ENCODE measurements around the gene PCDHGA12. TPM values are rescaled to one million over a fixed set of nuclear protein-coding genes. Genes with fewer than 3 reads are reported as not detected.
"Not testable (repeated sequence)": the region's sequence is repeated elsewhere in the genome, so short reads cannot be mapped to it uniquely, and the experiment has no call there.

Gene PCDHGA12
- total RNA-seq, 1 donor from 2014 or later, result 2.9 TPM

DNA sequence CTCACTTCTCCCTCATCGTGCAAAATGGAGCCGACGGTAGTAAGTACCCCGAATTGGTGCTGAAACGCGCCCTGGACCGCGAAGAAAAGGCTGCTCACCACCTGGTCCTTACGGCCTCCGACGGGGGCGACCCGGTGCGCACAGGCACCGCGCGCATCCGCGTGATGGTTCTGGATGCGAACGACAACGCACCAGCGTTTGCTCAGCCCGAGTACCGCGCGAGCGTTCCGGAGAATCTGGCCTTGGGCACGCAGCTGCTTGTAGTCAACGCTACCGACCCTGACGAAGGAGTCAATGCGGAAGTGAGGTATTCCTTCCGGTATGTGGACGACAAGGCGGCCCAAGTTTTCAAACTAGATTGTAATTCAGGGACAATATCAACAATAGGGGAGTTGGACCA, 979 bp downstream of the PCDHGA12 start:
- peak overlapping the region; percentile 77 for H3K27ac Mint-ChIP-seq
- peaks cover 51% of the 10 kb centered on the region for H3K9me3 Mint-ChIP-seq (ENCODE audit: low read depth)
- H3K4me1 Mint-ChIP-seq (ENCODE audit: low read depth), result no peaks in the 10 kb centered on the region
- no peak for TF ChIP-seq CTCF (IDR thresholded peaks at IDR 0.05; ENCODE audit: unreplicated experiment)
- peaks cover 59% of the 10 kb centered on the region for H3K36me3 Mint-ChIP-seq (ENCODE audit: insufficient read depth)
- no peaks in the 10 kb centered on the region for H3K27me3 Mint-ChIP-seq
- no peak overlapping the region for H3K4me3 Mint-ChIP-seq (ENCODE audit: low read depth)
- DNase-seq (ENCODE audit: low spot score, unreplicated experiment), result no peak

- not testable (repeated sequence) for DNase-seq (ENCODE audit: low spot score, unreplicated experiment); H3K4me1 Mint-ChIP-seq (ENCODE audit: low read depth); H3K4me3 Mint-ChIP-seq (ENCODE audit: low read depth); H3K27me3 Mint-ChIP-seq
- peak overlapping the region; percentile 77 for H3K27ac Mint-ChIP-seq
- H3K36me3 Mint-ChIP-seq (ENCODE audit: insufficient read depth), result peaks cover 53% of the 10 kb centered on the region
- peaks cover 51% of the 10 kb centered on the region for H3K9me3 Mint-ChIP-seq (ENCODE audit: low read depth)
Observed at GRCh38 chr5:141432308-141432707, 2.0 kb downstream of the PCDHGA12 start.

DNA sequence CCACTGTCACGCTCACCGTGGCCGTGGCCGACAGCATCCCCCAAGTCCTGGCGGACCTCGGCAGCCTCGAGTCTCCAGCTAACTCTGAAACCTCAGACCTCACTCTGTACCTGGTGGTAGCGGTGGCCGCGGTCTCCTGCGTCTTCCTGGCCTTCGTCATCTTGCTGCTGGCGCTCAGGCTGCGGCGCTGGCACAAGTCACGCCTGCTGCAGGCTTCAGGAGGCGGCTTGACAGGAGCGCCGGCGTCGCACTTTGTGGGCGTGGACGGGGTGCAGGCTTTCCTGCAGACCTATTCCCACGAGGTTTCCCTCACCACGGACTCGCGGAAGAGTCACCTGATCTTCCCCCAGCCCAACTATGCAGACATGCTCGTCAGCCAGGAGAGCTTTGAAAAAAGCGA, 2.4 kb downstream of the PCDHGA12 start:
- H3K4me1 Mint-ChIP-seq (ENCODE audit: low read depth); H3K27me3 Mint-ChIP-seq; H3K27ac Mint-ChIP-seq; H3K4me3 Mint-ChIP-seq (ENCODE audit: low read depth); DNase-seq (ENCODE audit: low spot score, unreplicated experiment): not testable (repeated sequence)
- Mint-ChIP-seq H3K9me3 (ENCODE audit: low read depth) (peaks cover 51% of the 10 kb centered on the region), H3K36me3 (ENCODE audit: insufficient read depth) (peaks cover 52% of the 10 kb centered on the region)

- H3K4me1 Mint-ChIP-seq (ENCODE audit: low read depth), result no peaks in the 10 kb centered on the region
- DNase-seq (ENCODE audit: low spot score, unreplicated experiment), result no peak
- H3K4me3 Mint-ChIP-seq (ENCODE audit: low read depth), result no peak overlapping the region
- no peak for TF ChIP-seq CTCF (IDR thresholded peaks at IDR 0.05; ENCODE audit: unreplicated experiment)
- no peaks in the 10 kb centered on the region for H3K27me3 Mint-ChIP-seq
- peaks cover 48% of the 10 kb centered on the region for H3K9me3 Mint-ChIP-seq (ENCODE audit: low read depth)
- H3K27ac Mint-ChIP-seq, result peak overlapping the region; percentile 56
- peaks cover 47% of the 10 kb centered on the region for H3K36me3 Mint-ChIP-seq (ENCODE audit: insufficient read depth)
Observed at GRCh38 chr5:141434006-141434405, 3.7 kb downstream of the PCDHGA12 start.

GRCh38 chr5:141437221-141437620, 6.9 kb downstream of the PCDHGA12 start:
- Mint-ChIP-seq H3K27ac (no peak overlapping the region), H3K4me1 (ENCODE audit: low read depth) (no peaks in the 10 kb centered on the region), H3K9me3 (ENCODE audit: low read depth) (peaks cover 45% of the 10 kb centered on the region), H3K36me3 (ENCODE audit: insufficient read depth) (peaks cover 44% of the 10 kb centered on the region), H3K4me3 (ENCODE audit: low read depth) (no peak overlapping the region), H3K27me3 (no peaks in the 10 kb centered on the region)
- TF ChIP-seq CTCF (IDR thresholded peaks at IDR 0.05; ENCODE audit: unreplicated experiment), result no peak
- no peak for DNase-seq (ENCODE audit: low spot score, unreplicated experiment)

- no peak overlapping the region for H3K4me3 Mint-ChIP-seq (ENCODE audit: low read depth)
- peaks cover 37% of the 10 kb centered on the region for H3K36me3 Mint-ChIP-seq (ENCODE audit: insufficient read depth)
- no peak for TF ChIP-seq CTCF (IDR thresholded peaks at IDR 0.05; ENCODE audit: unreplicated experiment)
- H3K27ac Mint-ChIP-seq, result no peak overlapping the region
- H3K9me3 Mint-ChIP-seq (ENCODE audit: low read depth), result peaks cover 37% of the 10 kb centered on the region
- DNase-seq (ENCODE audit: low spot score, unreplicated experiment), result no peak
- no peaks in the 10 kb centered on the region for H3K4me1 Mint-ChIP-seq (ENCODE audit: low read depth)
- no peaks in the 10 kb centered on the region for H3K27me3 Mint-ChIP-seq
Observed at GRCh38 chr5:141439411-141440141, 9.3 kb downstream of the PCDHGA12 start.

All from progenitor cell of endocrine pancreas (in vitro differentiated cells).